ENCODE data around the gene SURF2. TPM values are rescaled to one million over a fixed set of nuclear protein-coding genes. Genes with fewer than 3 reads are reported as not detected.

SURF2 gene
- total RNA-seq, 5 donors from 2014 or later (not counting 1 experiment from before 2014, with no cell fraction given): 17.0 to 25.3 (median 24.9) TPM

DNA sequence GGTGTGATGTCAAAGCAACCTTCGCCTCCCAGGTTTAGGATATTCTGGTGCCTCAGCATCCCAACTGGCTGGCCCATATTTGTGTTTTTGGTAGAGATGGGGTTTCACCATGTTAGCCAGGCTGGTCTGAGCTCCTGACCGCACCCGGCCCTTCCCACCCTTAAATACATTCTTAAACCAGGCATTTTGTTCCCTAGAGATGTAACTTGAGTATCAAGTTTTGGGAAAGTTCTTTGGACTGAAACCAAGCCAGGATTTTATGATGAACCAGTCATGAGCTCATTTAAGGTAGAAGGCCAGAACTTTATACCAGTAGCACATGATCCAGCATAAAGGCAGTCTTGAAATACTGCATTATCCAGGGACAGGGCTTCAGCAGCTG is 4.8 kb upstream of the SURF2 start:
- Histone ChIP-seq H3K36me3 (ENCODE audit: control insufficient read depth in 2 of 2, extremely low read depth in 1 of 2, insufficient read depth in 1 of 2, low read length in 1 of 2) (peaks cover 14 to 55% of the 10 kb centered on the region in 2 donors), H3K9me3 (no peaks in the 10 kb centered on the region), H3K4me1 (ENCODE audit: control insufficient read depth in 1 of 2, extremely low read depth in 1 of 2, insufficient read depth in 2 of 2, low read length in 2 of 2) (peaks cover 17 to 42% of the 10 kb centered on the region in 2 experiments), H3K27ac (ENCODE audit: low read length) (no peak overlapping the region), H3K4me3 (ENCODE audit: control insufficient read depth in 1 of 2, extremely low read depth in 1 of 2, low read length in 1 of 2) (no peak overlapping the region), H3K27me3 (replicated peaks in 1 of 2; ENCODE audit: control insufficient read depth in 2 of 2, extremely low read depth in 1 of 2, insufficient read depth in 2 of 2, low read length in 1 of 2) (peaks cover 0 to 3% of the 10 kb centered on the region in 2 experiments)
- Mint-ChIP-seq H3K4me3 (no peak overlapping the region), H3K4me1 (peaks cover 37 to 52% (median 51%) of the 10 kb centered on the region in 3 donors), H3K27me3 (no peaks in the 10 kb centered on the region), H3K9me3 (no peaks in the 10 kb centered on the region), H3K27ac (peak overlapping the region in 1 of 2 donors; percentile 6), H3K36me3 (peaks cover 41% of the 10 kb centered on the region)
- no peak for DNase-seq
- ChIA-PET CTCF (interaction anchor here in 1 of 2 donors (0.8 to 2.8 kb wide), 2 partner anchors 19 to 23 kb away, joined by 4 to 11 read pairs; no protein-coding TSS in a partner anchor), POLR2A (interaction anchor here in 1 of 2 donors (0.7 kb wide), 1 partner anchor 18 kb away, joined by 4 read pairs; no protein-coding TSS in a partner anchor)
- 100% methylated on average over 1 of the region's 3 CpGs for WGBS (ENCODE audit: insufficient coverage)
- ATAC-seq (replicated peaks in 1 of 4): no peak

DNA sequence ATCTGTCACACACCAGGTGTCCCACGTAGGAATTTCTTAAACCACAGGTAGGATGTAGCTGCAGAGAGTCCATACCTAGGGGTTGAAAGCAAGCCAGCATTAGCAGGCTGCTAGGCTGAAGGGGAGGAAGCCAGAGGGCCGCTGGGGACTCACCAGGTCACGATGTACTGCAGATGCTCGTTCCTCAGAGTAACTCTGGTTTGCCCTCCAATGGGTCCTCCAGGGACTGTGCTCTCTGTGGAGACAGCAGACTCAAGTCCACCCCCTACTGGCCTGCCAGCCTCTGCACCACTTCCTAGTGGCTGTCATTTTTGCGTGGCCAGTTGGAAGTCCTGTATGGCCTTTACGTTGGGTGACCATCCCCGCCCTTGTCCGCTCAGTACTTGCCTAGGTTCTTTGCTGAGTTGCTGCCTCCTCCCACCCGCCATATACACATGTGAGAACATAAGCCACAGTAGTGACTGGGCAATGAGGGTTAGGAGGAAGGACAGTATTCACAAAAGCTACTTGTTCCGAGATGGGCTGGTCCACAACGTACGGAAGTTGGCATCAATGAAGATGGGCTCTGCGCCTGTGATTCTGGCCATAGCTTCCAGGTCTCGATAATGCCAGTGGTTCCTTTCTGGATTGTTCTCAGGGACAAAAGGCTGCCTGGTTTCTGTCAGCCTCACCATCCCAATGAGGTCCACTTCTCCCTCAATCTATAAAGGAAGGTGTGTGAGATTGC is 4.3 kb upstream of the SURF2 start:
- Mint-ChIP-seq H3K9me3 (no peaks in the 10 kb centered on the region), H3K27me3 (no peaks in the 10 kb centered on the region), H3K4me3 (no peak overlapping the region), H3K4me1 (peaks cover 32 to 49% (median 48%) of the 10 kb centered on the region in 3 donors), H3K36me3 (peaks cover 39% of the 10 kb centered on the region), H3K27ac (no peak overlapping the region)
- H3K27ac ChIP-seq (ENCODE audit: low read length): no peak overlapping the region
- DNase-seq (peak in 1 of 35 experiments; percentile 41), ATAC-seq (replicated peaks in 1 of 4) (no peak)
- ChIA-PET POLR2A (interaction anchor here in 1 of 2 donors (0.7 kb wide), 1 partner anchor 17 kb away, joined by 4 read pairs; no protein-coding TSS in a partner anchor), CTCF (interaction anchor here in 1 of 2 donors (0.8 to 2.8 kb wide), 2 partner anchors 18 to 22 kb away, joined by 4 to 11 read pairs; no protein-coding TSS in a partner anchor)
- peaks cover 14 to 55% of the 10 kb centered on the region in 2 donors for H3K36me3 ChIP-seq (ENCODE audit: control insufficient read depth in 2 of 2, extremely low read depth in 1 of 2, insufficient read depth in 1 of 2, low read length in 1 of 2)
- H3K4me3 ChIP-seq (ENCODE audit: control insufficient read depth in 1 of 2, extremely low read depth in 1 of 2, low read length in 1 of 2): no peak overlapping the region
- H3K4me1 ChIP-seq (ENCODE audit: control insufficient read depth in 1 of 2, extremely low read depth in 1 of 2, insufficient read depth in 2 of 2, low read length in 2 of 2): peaks cover 14 to 40% of the 10 kb centered on the region in 2 experiments
- 80% methylated on average over 9 of the region's 14 CpGs for WGBS (ENCODE audit: insufficient coverage)
- H3K27me3 ChIP-seq (replicated peaks in 1 of 2; ENCODE audit: control insufficient read depth in 2 of 2, extremely low read depth in 1 of 2, insufficient read depth in 2 of 2, low read length in 1 of 2): peaks cover 0 to 3% of the 10 kb centered on the region in 2 experiments
- H3K9me3 ChIP-seq: no peaks in the 10 kb centered on the region

GRCh38 chr9:133352635-133353340 is 3.6 kb upstream of the SURF2 start:
- peaks cover 18 to 44% of the 10 kb centered on the region in 2 experiments for H3K4me1 ChIP-seq (ENCODE audit: control insufficient read depth in 1 of 2, extremely low read depth in 1 of 2, insufficient read depth in 2 of 2, low read length in 2 of 2)
- 73% methylated on average over 6 of the region's 8 CpGs for WGBS (ENCODE audit: insufficient coverage)
- CTCF ChIA-PET: no interaction called here
- Mint-ChIP-seq H3K9me3 (no peaks in the 10 kb centered on the region), H3K27me3 (no peaks in the 10 kb centered on the region), H3K36me3 (peaks cover 38% of the 10 kb centered on the region), H3K27ac (no peak overlapping the region), H3K4me1 (peaks cover 31 to 54% (median 53%) of the 10 kb centered on the region in 3 donors), H3K4me3 (no peak overlapping the region)
- H3K4me3 ChIP-seq (ENCODE audit: control insufficient read depth in 1 of 2, extremely low read depth in 1 of 2, low read length in 1 of 2): no peak overlapping the region
- H3K27ac ChIP-seq (ENCODE audit: low read length): no peak overlapping the region
- DNase-seq: no peak
- POLR2A ChIA-PET: interaction anchor here in 1 of 2 donors (0.7 kb wide), 1 partner anchor 106 kb away, joined by 7 read pairs; no protein-coding TSS in a partner anchor
- no peaks in the 10 kb centered on the region for H3K9me3 ChIP-seq
- H3K27me3 ChIP-seq (replicated peaks in 1 of 2; ENCODE audit: control insufficient read depth in 2 of 2, extremely low read depth in 1 of 2, insufficient read depth in 2 of 2, low read length in 1 of 2): peaks cover 0 to 3% of the 10 kb centered on the region in 2 experiments
- ATAC-seq (replicated peaks in 1 of 4): no peak
- H3K36me3 ChIP-seq (ENCODE audit: control insufficient read depth in 2 of 2, extremely low read depth in 1 of 2, insufficient read depth in 1 of 2, low read length in 1 of 2): peaks cover 14 to 59% of the 10 kb centered on the region in 2 donors

GRCh38 chr9:133353548-133353947 is 2.8 kb upstream of the SURF2 start:
- H3K9me3 Mint-ChIP-seq: no peaks in the 10 kb centered on the region
- peaks cover 37% of the 10 kb centered on the region for H3K36me3 Mint-ChIP-seq
- Histone ChIP-seq H3K9me3 (no peaks in the 10 kb centered on the region), H3K36me3 (ENCODE audit: control insufficient read depth in 2 of 2, extremely low read depth in 1 of 2, insufficient read depth in 1 of 2, low read length in 1 of 2) (peaks cover 14 to 65% of the 10 kb centered on the region in 2 donors), H3K27me3 (replicated peaks in 1 of 2; ENCODE audit: control insufficient read depth in 2 of 2, extremely low read depth in 1 of 2, insufficient read depth in 2 of 2, low read length in 1 of 2) (no peaks in the 10 kb centered on the region), H3K4me1 (ENCODE audit: control insufficient read depth in 1 of 2, extremely low read depth in 1 of 2, insufficient read depth in 2 of 2, low read length in 2 of 2) (peaks cover 18 to 49% of the 10 kb centered on the region in 2 experiments), H3K27ac (ENCODE audit: low read length) (no peak overlapping the region), H3K4me3 (ENCODE audit: control insufficient read depth in 1 of 2, extremely low read depth in 1 of 2, low read length in 1 of 2) (no peak overlapping the region)
- no peak overlapping the region for H3K27ac Mint-ChIP-seq
- ATAC-seq (replicated peaks in 1 of 4) (no peak), DNase-seq (no peak)
- H3K4me1 Mint-ChIP-seq: peaks cover 31 to 56% (median 54%) of the 10 kb centered on the region in 3 donors
- CTCF ChIA-PET: no interaction called here
- POLR2A ChIA-PET: interaction anchor here in 1 of 2 donors (0.7 kb wide), 1 partner anchor 106 kb away, joined by 7 read pairs; no protein-coding TSS in a partner anchor
- H3K27me3 Mint-ChIP-seq: no peaks in the 10 kb centered on the region
- peak overlapping the region in 1 of 3 donors; percentile 33 for H3K4me3 Mint-ChIP-seq
- 100% methylated on average over 1 of the region's 5 CpGs for WGBS (ENCODE audit: insufficient coverage)

DNA sequence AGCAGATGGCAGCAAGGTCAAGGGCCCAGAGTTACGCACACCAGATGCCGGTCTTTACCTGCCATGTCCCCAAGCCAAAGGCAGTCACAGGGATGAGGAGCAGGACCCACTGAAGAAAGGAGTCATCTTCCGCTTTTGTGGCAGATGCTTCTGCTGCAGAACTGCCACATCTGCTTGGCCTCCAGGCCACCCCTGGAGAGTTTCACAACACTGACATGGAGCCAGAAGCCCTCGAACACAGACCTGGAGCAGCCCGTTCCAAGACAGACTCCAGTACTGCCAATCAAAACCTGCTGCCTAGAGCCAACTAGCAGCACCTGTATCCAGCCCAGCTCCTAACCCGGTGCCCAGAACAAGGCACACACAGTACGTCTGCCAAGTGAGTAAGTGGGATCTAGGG is 1.6 kb upstream of the SURF2 start:
- Mint-ChIP-seq H3K4me1 (peaks cover 25 to 51% (median 50%) of the 10 kb centered on the region in 3 donors), H3K4me3 (peak overlapping the region; percentile 82 to 87 (median 84)), H3K27ac (no peak overlapping the region), H3K36me3 (peaks cover 26% of the 10 kb centered on the region), H3K27me3 (no peaks in the 10 kb centered on the region), H3K9me3 (no peaks in the 10 kb centered on the region)
- no peaks in the 10 kb centered on the region for H3K27me3 ChIP-seq (replicated peaks in 1 of 2; ENCODE audit: control insufficient read depth in 2 of 2, extremely low read depth in 1 of 2, insufficient read depth in 2 of 2, low read length in 1 of 2)
- WGBS (ENCODE audit: insufficient coverage): 90% methylated on average over 6 of the region's 7 CpGs
- H3K36me3 ChIP-seq (ENCODE audit: control insufficient read depth in 2 of 2, extremely low read depth in 1 of 2, insufficient read depth in 1 of 2, low read length in 1 of 2): peaks cover 18 to 65% of the 10 kb centered on the region in 2 donors
- ATAC-seq (replicated peaks in 1 of 4) (no peak), DNase-seq (no peak)
- ChIA-PET POLR2A (interaction anchor here in 1 of 2 donors (1.4 kb wide), 1 partner anchor 9 kb away, joined by 3 read pairs; no protein-coding TSS in a partner anchor), CTCF (no interaction called here)
- no peak overlapping the region for H3K4me3 ChIP-seq (ENCODE audit: control insufficient read depth in 1 of 2, extremely low read depth in 1 of 2, low read length in 1 of 2)
- peaks cover 9 to 49% of the 10 kb centered on the region in 2 experiments for H3K4me1 ChIP-seq (ENCODE audit: control insufficient read depth in 1 of 2, extremely low read depth in 1 of 2, insufficient read depth in 2 of 2, low read length in 2 of 2)
- no peak overlapping the region for H3K27ac ChIP-seq (ENCODE audit: low read length)
- H3K9me3 ChIP-seq: no peaks in the 10 kb centered on the region

GRCh38 chr9:133355881-133356357 is 431 bp upstream of the SURF2 start:
- peak in 2 of 35 experiments; percentile 16 to 25 for DNase-seq
- H3K9me3 Mint-ChIP-seq: no peaks in the 10 kb centered on the region
- peak overlapping the region; percentile 84 to 85 for H3K27ac Mint-ChIP-seq
- WGBS (ENCODE audit: insufficient coverage): under 1% methylated on average over 31 of the region's 31 CpGs
- peaks cover 25 to 47% (median 44%) of the 10 kb centered on the region in 3 donors for H3K4me1 Mint-ChIP-seq
- H3K27me3 Mint-ChIP-seq: no peaks in the 10 kb centered on the region
- Histone ChIP-seq H3K4me3 (ENCODE audit: control insufficient read depth in 1 of 2, extremely low read depth in 1 of 2, low read length in 1 of 2) (peak overlapping the region; percentile 49 to 87), H3K9me3 (no peaks in the 10 kb centered on the region), H3K36me3 (ENCODE audit: control insufficient read depth in 2 of 2, extremely low read depth in 1 of 2, insufficient read depth in 1 of 2, low read length in 1 of 2) (peaks cover 16 to 65% of the 10 kb centered on the region in 2 donors), H3K27me3 (replicated peaks in 1 of 2; ENCODE audit: control insufficient read depth in 2 of 2, extremely low read depth in 1 of 2, insufficient read depth in 2 of 2, low read length in 1 of 2) (no peaks in the 10 kb centered on the region), H3K27ac (ENCODE audit: low read length) (peak overlapping the region; percentile 27), H3K4me1 (ENCODE audit: control insufficient read depth in 1 of 2, extremely low read depth in 1 of 2, insufficient read depth in 2 of 2, low read length in 2 of 2) (peaks cover 9 to 51% of the 10 kb centered on the region in 2 experiments)
- CTCF ChIA-PET: interaction anchor here (0.8 to 2.8 kb wide), 3 partner anchors 15 to 170 kb away, joined by 3 to 16 read pairs (median 4); no protein-coding TSS in a partner anchor
- POLR2A ChIA-PET: interaction anchor here (0.6 to 2.3 kb wide), 3 partner anchors 8 to 677 kb away, joined by 3 to 9 read pairs (median 6); no protein-coding TSS in a partner anchor
- ATAC-seq (replicated peaks in 1 of 4): peak; percentile 43 to 56 (median 51)
- peaks cover 19% of the 10 kb centered on the region for H3K36me3 Mint-ChIP-seq
- peak overlapping the region; percentile 82 to 87 (median 84) for H3K4me3 Mint-ChIP-seq
